ENCODE data around the gene ALDH3A2.

- TF ChIP-seq, protein P1, sequence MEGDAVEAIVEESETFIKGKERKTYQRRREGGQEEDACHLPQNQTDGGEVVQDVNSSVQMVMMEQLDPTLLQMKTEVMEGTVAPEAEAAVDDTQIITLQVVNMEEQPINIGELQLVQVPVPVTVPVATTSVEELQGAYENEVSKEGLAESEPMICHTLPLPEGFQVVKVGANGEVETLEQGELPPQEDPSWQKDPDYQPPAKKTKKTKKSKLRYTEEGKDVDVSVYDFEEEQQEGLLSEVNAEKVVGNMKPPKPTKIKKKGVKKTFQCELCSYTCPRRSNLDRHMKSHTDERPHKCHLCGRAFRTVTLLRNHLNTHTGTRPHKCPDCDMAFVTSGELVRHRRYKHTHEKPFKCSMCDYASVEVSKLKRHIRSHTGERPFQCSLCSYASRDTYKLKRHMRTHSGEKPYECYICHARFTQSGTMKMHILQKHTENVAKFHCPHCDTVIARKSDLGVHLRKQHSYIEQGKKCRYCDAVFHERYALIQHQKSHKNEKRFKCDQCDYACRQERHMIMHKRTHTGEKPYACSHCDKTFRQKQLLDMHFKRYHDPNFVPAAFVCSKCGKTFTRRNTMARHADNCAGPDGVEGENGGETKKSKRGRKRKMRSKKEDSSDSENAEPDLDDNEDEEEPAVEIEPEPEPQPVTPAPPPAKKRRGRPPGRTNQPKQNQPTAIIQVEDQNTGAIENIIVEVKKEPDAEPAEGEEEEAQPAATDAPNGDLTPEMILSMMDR (IDR thresholded peaks at IDR 0.05; ENCODE audit: borderline replicate concordance, extremely low read depth, low read length, poor library complexity, severe bottlenecking), result no peak
- no peak for TF ChIP-seq EZH2 (IDR thresholded peaks at IDR 0.05; ENCODE audit: borderline replicate concordance, low read depth, low read length, severe bottlenecking)
Measured at GRCh38 chr17:19719355-19720209, 71.0 kb downstream of the ALDH3A2 start.

Data from DND-41 (cell line).